ENCODE data around the gene PAK1. TPM values are rescaled to one million over a fixed set of nuclear protein-coding genes. Genes with fewer than 3 reads are reported as not detected.

PAK1 gene
- total and polyA plus RNA-seq, 2 of the 8 experiments (the other 6 are each of a cell fraction or from before 2014, with no cell fraction given) = 87.7 to 151 TPM

DNA sequence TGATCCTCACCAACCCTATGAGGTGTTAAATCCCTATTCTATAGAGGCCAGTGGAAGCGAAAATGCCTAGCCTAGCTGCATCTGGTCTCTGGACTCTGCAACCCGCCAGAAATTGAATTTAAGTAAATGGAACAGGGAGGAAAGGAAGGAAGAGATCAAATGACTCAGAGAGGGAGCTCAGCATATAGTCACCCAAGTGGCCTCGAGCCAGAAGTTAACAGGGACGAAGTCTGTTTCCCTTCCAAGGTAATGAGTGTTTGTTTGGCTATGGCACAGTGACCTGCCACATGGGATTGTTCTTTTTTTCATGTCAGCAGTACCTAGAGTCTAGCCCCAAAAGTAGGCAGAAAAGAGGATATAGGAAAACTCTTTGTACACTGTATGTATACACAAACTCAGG is 66.3 kb downstream of the PAK1 start:
- H3K79me2 ChIP-seq (ENCODE audit: control insufficient read depth in 1 of 2, insufficient read depth in 2 of 2, low read length in 2 of 2) = peaks cover 35 to 92% of the 10 kb centered on the region in 2 experiments

More for the DNA sequence above, 66.3 kb downstream of the PAK1 start:
- no peak overlapping the region for H2BK120ac ChIP-seq (replicated peaks; ENCODE audit: low read depth, low read length)
- POLR2A ChIA-PET (ENCODE audit: partially characterized antibody) = interaction anchor here (0.6 kb wide), 1 partner anchor 53 kb away, joined by 3 read pairs; no protein-coding TSS in a partner anchor
- no peak overlapping the region for H2BK20ac ChIP-seq (ENCODE audit: low read length)
- H3K18ac ChIP-seq (ENCODE audit: extremely low read depth, low read length) = no peak overlapping the region
- H3K4me1 ChIP-seq (replicated peaks in 1 of 4; ENCODE audit: control insufficient read depth in 3 of 4, insufficient read depth in 4 of 4, low read length in 3 of 4) = peaks cover 0 to 24% (median 13%) of the 10 kb centered on the region in 4 experiments; a peak in 5 of 7 replicates
- H3K4me3 ChIP-seq (ENCODE audit: extremely low read depth in 1 of 4, insufficient read depth in 2 of 4, low read depth in 3 of 4, low read length in 4 of 4) = no peak overlapping the region
- H4K8ac ChIP-seq (ENCODE audit: extremely low read depth, insufficient read depth, low read length) = no peak overlapping the region
- no peak overlapping the region for H3K9ac ChIP-seq (replicated peaks in 1 of 4; ENCODE audit: extremely low read depth in 1 of 4, low read depth in 3 of 4, low read length in 3 of 4)
- no peaks in the 10 kb centered on the region for H3K9me3 ChIP-seq (ENCODE audit: insufficient read depth in 2 of 2, low read depth in 1 of 2, low read length in 1 of 2)
- no peak overlapping the region; the same call in 1 of the 2 replicates for H2BK15ac ChIP-seq (ENCODE audit: low read length)
- no peak overlapping the region for H4K5ac ChIP-seq (ENCODE audit: insufficient read length, low read depth, low read length)
- H3K36me3 ChIP-seq (ENCODE audit: control insufficient read depth in 2 of 4, insufficient read depth in 4 of 4, low read length in 3 of 4) = no peaks in the 10 kb centered on the region; a peak in 1 of 8 replicates
- no peak overlapping the region for H3K14ac ChIP-seq (ENCODE audit: insufficient read length)
- no peak overlapping the region for H3K4ac ChIP-seq (replicated peaks; ENCODE audit: insufficient read length, low read depth, low read length)
- H3K23ac ChIP-seq (ENCODE audit: insufficient read length) = no peak overlapping the region
- H3K79me1 ChIP-seq (ENCODE audit: low read depth, low read length) = peaks cover 14% of the 10 kb centered on the region
- no peak overlapping the region for H3K27ac ChIP-seq (ENCODE audit: low read depth, low read length)
- no peak overlapping the region for H2BK5ac ChIP-seq (ENCODE audit: low read depth, low read length)
- no peak overlapping the region for H3K56ac ChIP-seq (replicated peaks; ENCODE audit: insufficient read length, low read depth, low read length)
- no peak for FAIRE-seq
- no peak overlapping the region for H2BK12ac ChIP-seq (ENCODE audit: low read depth, low read length)
- TF ChIP-seq BRCA1 (IDR thresholded peaks at IDR 0.05; ENCODE audit: low read depth, low read length) (no peak), PHF8 (conservative IDR thresholded peaks at IDR 0.05; ENCODE audit: low read depth, low read length) (no peak)
- peaks cover 0 to 10% of the 10 kb centered on the region in 2 experiments for H4K20me1 ChIP-seq (replicated peaks in 1 of 2; ENCODE audit: control insufficient read depth in 1 of 2, insufficient read depth in 2 of 2, low read length in 2 of 2)
- 60% methylated on average over 4 of the region's 4 CpGs; no CpG with 5 or more reads in 1 of the 2 experiments for WGBS, 2 experiments (ENCODE audit: extremely low coverage in 1 of 2, insufficient coverage in 1 of 2, insufficient read length in 1 of 2, insufficient replicate concordance in 2 of 2, low coverage in 1 of 2, low lambda C conversion rate in 2 of 2, missing lambda C conversion rate in 1 of 2)
- no peak overlapping the region for H4K91ac ChIP-seq (replicated peaks; ENCODE audit: insufficient read length, low read length)
- no peaks in the 10 kb centered on the region for H3K27me3 ChIP-seq (replicated peaks in 1 of 4; ENCODE audit: control insufficient read depth in 3 of 4, extremely low read depth in 1 of 4, insufficient read depth in 3 of 4, low read length in 3 of 4)
- CTCF ChIA-PET (ENCODE audit: partially characterized antibody) = interaction anchor here (1.0 to 1.3 kb wide), 3 partner anchors 11 to 203 kb away, joined by 3 to 4 read pairs (median 4); no protein-coding TSS in a partner anchor
- no peak for DNase-seq (ENCODE audit: low read depth in 1 of 2, low spot score in 2 of 2)
- no peak overlapping the region for H3K4me2 ChIP-seq (ENCODE audit: insufficient read depth in 1 of 2, low read depth in 2 of 2, low read length in 2 of 2)
- H2AK5ac ChIP-seq (ENCODE audit: low read depth, low read length) = no peak overlapping the region
- no peak overlapping the region for H2AFZ ChIP-seq (ENCODE audit: low read length)
- H3K23me2 ChIP-seq (ENCODE audit: low read depth, low read length) = peaks cover 9% of the 10 kb centered on the region
